SU-DHL-6 (cell line): ENCODE data around the gene THOC6.

Source experiments
- H2AFZ ChIP-seq: fragments of 200-600 bp; sonication (generic); 2 replicates; pipeline ENCODE4 v1.6.1; 2014; ENCODE audit warnings: low read depth, mild to moderate bottlenecking, moderate library complexity, mixed read lengths, antibody characterized with exemption, low read length; ENCODE audit not compliant: severe bottlenecking
- H3F3A ChIP-seq: fragments of 200-600 bp; shearing (Covaris generic); 2 replicates; pipeline ENCODE4 v1.6.0; 2016; ENCODE audit warnings: antibody characterized with exemption, mild to moderate bottlenecking; ENCODE audit not compliant: insufficient read depth
- H3K27ac ChIP-seq: fragments of 200-600 bp; sonication (generic); 2 replicates; pipeline ENCODE4 v1.5.1; 2016; ENCODE audit warnings: low read depth, mild to moderate bottlenecking, low read length, moderate library complexity, mixed read lengths
- H3K27me3 ChIP-seq: fragments of 200-600 bp; sonication (generic), shearing (Covaris generic); 2 replicates; pipeline ENCODE4 v1.6.0; 2014; ENCODE audit warnings: mild to moderate bottlenecking, low read length
- H3K36me3 ChIP-seq: fragments of 200-600 bp; sonication (generic); 2 replicates; pipeline ENCODE4 v1.6.1; 2014; ENCODE audit warnings: mild to moderate bottlenecking, low read length, mixed read lengths
- H3K4me2 ChIP-seq: fragments of 300-600, 200-600 bp; shearing (Covaris generic), sonication (generic); 2 replicates; pipeline ENCODE4 v1.6.0; 2014; ENCODE audit warnings: low read length, low read depth, mild to moderate bottlenecking; ENCODE audit not compliant: poor library complexity, severe bottlenecking
- H3K4me3 ChIP-seq: fragments of 200-600 bp; sonication (generic); 2 replicates; pipeline ENCODE4 v1.5.1; 2014; ENCODE audit warnings: antibody characterized with exemption, low read length, mild to moderate bottlenecking, mixed read lengths; ENCODE audit not compliant: insufficient read depth, poor library complexity, severe bottlenecking
- H3K79me2 ChIP-seq: fragments of 200-600 bp; sonication (generic); 2 replicates; pipeline ENCODE4 v1.6.1; 2014; ENCODE audit warnings: mild to moderate bottlenecking, low read length, moderate library complexity; ENCODE audit not compliant: insufficient read depth
- H3K9ac ChIP-seq: fragments of 200-600 bp; sonication (generic); 2 replicates; pipeline ENCODE4 v1.7.0; 2014; ENCODE audit warnings: mild to moderate bottlenecking, low read length
- H3K9me2 ChIP-seq: fragments of 200-600 bp; sonication (generic); replicated peaks from 2 replicates; pipeline ENCODE4 v1.6.1; 2014; ENCODE audit warnings: low read length; ENCODE audit not compliant: insufficient read depth
- H3K9me3 ChIP-seq: fragments of 200-600 bp; sonication (generic); 2 replicates; pipeline ENCODE4 v1.6.1; 2014; ENCODE audit warnings: low read length, mixed read lengths; ENCODE audit not compliant: insufficient read depth
- H4K20me1 ChIP-seq: fragments of 200-600 bp; sonication (generic); 2 replicates; pipeline ENCODE4 v1.6.1; 2014; ENCODE audit warnings: low read depth, mild to moderate bottlenecking, antibody characterized with exemption, low read length, moderate library complexity, mixed read lengths
- CTCF ChIP-seq: fragments of 200-600 bp; sonication (generic); IDR thresholded peaks from one replicate; pipeline ENCODE4 v1.5.1; 2017; ENCODE audit warnings: antibody characterized with exemption, mild to moderate bottlenecking, low read length, moderate library complexity; ENCODE audit not compliant: insufficient read depth, poor library complexity, severe bottlenecking
- EZH2phosphoT487 ChIP-seq: fragments of 200-600 bp; sonication (generic), shearing (Covaris generic); conservative IDR thresholded peaks from 2 replicates; pipeline ENCODE4 v1.6.1; 2018; ENCODE audit warnings: mild to moderate bottlenecking, antibody characterized with exemption, low read length, moderate library complexity, mixed read lengths

THOC6 gene

GRCh38 chr16:2991566-2992261 is 32.1 kb upstream of the THOC6 start:
- no peak overlapping the region for H3K4me3 ChIP-seq
- H3K9me3 ChIP-seq: no peaks in the 10 kb centered on the region
- no peaks in the 10 kb centered on the region for H3K27me3 ChIP-seq
- TF ChIP-seq CTCF: no peak
- no peak for TF ChIP-seq EZH2phosphoT487
- no peak overlapping the region for H3K27ac ChIP-seq
- no peaks in the 10 kb centered on the region for H3K9me2 ChIP-seq
- no peak overlapping the region for H2AFZ ChIP-seq
- no peaks in the 10 kb centered on the region for H3F3A ChIP-seq
- H3K9ac ChIP-seq: no peak overlapping the region
- no peaks in the 10 kb centered on the region for H3K79me2 ChIP-seq
- H4K20me1 ChIP-seq: no peaks in the 10 kb centered on the region
- H3K36me3 ChIP-seq: no peaks in the 10 kb centered on the region
- H3K4me2 ChIP-seq: no peak overlapping the region

- H3K36me3 ChIP-seq: no peaks in the 10 kb centered on the region
- no peak overlapping the region for H3K4me3 ChIP-seq
- no peak overlapping the region for H3K9ac ChIP-seq
- TF ChIP-seq CTCF (no peak), EZH2phosphoT487 (no peak)
- H3K9me3 ChIP-seq: no peaks in the 10 kb centered on the region
- no peaks in the 10 kb centered on the region for H3F3A ChIP-seq
- no peaks in the 10 kb centered on the region for H3K27me3 ChIP-seq
- H3K4me2 ChIP-seq: no peak overlapping the region
- H2AFZ ChIP-seq: no peak overlapping the region
- H4K20me1 ChIP-seq: no peaks in the 10 kb centered on the region
- no peaks in the 10 kb centered on the region for H3K9me2 ChIP-seq
- no peak overlapping the region for H3K27ac ChIP-seq
- no peaks in the 10 kb centered on the region for H3K79me2 ChIP-seq
Observed at GRCh38 chr16:2992383-2993081, 31.3 kb upstream of the THOC6 start.

DNA sequence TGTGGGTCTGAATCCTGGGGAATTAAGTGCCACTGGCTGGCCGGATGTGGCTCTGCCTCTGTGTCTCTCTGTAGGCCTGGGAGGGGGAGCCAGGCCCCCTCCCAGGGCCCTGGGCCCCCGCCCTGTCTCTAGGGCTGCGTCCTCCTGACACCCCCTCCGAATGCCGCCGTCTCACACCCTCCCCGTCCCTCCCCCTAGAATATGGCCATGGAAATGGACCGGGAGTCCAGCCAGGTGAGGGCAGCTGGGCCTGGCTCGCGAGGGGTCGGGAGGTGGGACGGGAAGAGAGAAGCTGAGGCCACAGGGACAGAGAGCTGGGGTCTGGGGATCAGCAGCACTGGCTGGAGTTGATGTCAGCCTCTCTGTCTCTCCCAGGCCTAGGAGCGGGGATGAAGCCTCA is 27.5 kb upstream of the THOC6 start:
- no peak overlapping the region for H3K4me3 ChIP-seq
- no peak for TF ChIP-seq EZH2phosphoT487
- no peak for TF ChIP-seq CTCF

More for the DNA sequence above, 27.5 kb upstream of the THOC6 start:
- H3K79me2 ChIP-seq: no peaks in the 10 kb centered on the region
- no peak overlapping the region for H3K4me2 ChIP-seq
- no peaks in the 10 kb centered on the region for H3F3A ChIP-seq
- no peaks in the 10 kb centered on the region for H3K9me2 ChIP-seq
- no peaks in the 10 kb centered on the region for H3K9me3 ChIP-seq
- no peaks in the 10 kb centered on the region for H3K27me3 ChIP-seq
- no peak overlapping the region for H3K27ac ChIP-seq
- no peak overlapping the region for H3K9ac ChIP-seq
- H3K36me3 ChIP-seq: no peaks in the 10 kb centered on the region
- no peaks in the 10 kb centered on the region for H4K20me1 ChIP-seq
- H2AFZ ChIP-seq: no peak overlapping the region
